Prostate gland (tissue), 2 donors: ENCODE results near the gene SYNE1.

Experiments used
- POLR2A ChIP-seq: fragments of 450-650 bp; IDR thresholded peaks from one replicate; pipeline ENCODE4 v1.6.1; 2016; ENCODE audit warnings: antibody characterized with exemption, mild to moderate bottlenecking
- POLR2AphosphoS5 ChIP-seq: sonication (generic); formaldehyde crosslinking; IDR thresholded peaks from one replicate; pipeline ENCODE4 v1.6.1; 2017; ENCODE audit warnings: antibody characterized with exemption
- TF ChIP-seq, protein P1 (sequence below), 4 experiments: fragments of 200-600 bp in 2 of 4; fragments of 450-650 bp in 2 of 4; sonication (generic) in 2 of 4; IDR thresholded peaks; 1 replicate in 3 of 4; 2 replicates in 1 of 4; pipeline ENCODE4 v1.5.1; 2016 to 2019; ENCODE audit warnings: antibody characterized with exemption in 4 of 4, mild to moderate bottlenecking in 2 of 4, moderate library complexity in 2 of 4

DNA sequence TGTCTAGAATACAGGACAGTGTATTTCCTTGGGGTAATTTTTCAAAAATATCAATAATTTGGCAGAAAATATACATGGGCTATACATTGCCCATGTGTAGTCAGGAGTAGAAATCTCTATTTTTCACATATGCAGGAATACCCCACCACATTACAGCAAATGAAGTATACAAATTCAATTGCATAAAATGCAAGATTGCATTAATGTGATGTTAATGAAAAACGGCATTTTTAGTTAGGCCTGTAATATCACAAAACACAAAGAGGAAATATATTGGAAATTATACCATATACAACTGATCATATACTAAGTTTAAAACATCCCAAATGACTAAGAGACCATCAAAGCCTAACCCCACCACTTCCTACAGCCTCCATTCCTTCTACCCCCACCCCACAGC, 154.9 kb downstream of the SYNE1 start:
- TF ChIP-seq, protein P1, sequence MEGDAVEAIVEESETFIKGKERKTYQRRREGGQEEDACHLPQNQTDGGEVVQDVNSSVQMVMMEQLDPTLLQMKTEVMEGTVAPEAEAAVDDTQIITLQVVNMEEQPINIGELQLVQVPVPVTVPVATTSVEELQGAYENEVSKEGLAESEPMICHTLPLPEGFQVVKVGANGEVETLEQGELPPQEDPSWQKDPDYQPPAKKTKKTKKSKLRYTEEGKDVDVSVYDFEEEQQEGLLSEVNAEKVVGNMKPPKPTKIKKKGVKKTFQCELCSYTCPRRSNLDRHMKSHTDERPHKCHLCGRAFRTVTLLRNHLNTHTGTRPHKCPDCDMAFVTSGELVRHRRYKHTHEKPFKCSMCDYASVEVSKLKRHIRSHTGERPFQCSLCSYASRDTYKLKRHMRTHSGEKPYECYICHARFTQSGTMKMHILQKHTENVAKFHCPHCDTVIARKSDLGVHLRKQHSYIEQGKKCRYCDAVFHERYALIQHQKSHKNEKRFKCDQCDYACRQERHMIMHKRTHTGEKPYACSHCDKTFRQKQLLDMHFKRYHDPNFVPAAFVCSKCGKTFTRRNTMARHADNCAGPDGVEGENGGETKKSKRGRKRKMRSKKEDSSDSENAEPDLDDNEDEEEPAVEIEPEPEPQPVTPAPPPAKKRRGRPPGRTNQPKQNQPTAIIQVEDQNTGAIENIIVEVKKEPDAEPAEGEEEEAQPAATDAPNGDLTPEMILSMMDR (IDR thresholded peaks at IDR 0.05): no peak
- TF ChIP-seq POLR2A (no peak), POLR2AphosphoS5 (no peak)
